Lower leg skin (tissue), 3 donors: ENCODE data around the gene BTN2A1.

ENCODE experiments used
- POLR2A ChIP-seq, 2 donors: fragments of 450-650 bp; IDR thresholded peaks; one replicate each; pipeline ENCODE4 v1.6.1; 2016 to 2017; ENCODE audit warnings: antibody characterized with exemption in 2 of 2, mild to moderate bottlenecking in 1 of 2, moderate library complexity in 1 of 2
- TF ChIP-seq, protein P1 (sequence below), 3 donors: fragments of 450-650 bp; IDR thresholded peaks; one replicate each; pipeline ENCODE4 v1.5.1; 2016; ENCODE audit warnings: antibody characterized with exemption in 3 of 3, mild to moderate bottlenecking in 3 of 3, moderate library complexity in 2 of 3

DNA sequence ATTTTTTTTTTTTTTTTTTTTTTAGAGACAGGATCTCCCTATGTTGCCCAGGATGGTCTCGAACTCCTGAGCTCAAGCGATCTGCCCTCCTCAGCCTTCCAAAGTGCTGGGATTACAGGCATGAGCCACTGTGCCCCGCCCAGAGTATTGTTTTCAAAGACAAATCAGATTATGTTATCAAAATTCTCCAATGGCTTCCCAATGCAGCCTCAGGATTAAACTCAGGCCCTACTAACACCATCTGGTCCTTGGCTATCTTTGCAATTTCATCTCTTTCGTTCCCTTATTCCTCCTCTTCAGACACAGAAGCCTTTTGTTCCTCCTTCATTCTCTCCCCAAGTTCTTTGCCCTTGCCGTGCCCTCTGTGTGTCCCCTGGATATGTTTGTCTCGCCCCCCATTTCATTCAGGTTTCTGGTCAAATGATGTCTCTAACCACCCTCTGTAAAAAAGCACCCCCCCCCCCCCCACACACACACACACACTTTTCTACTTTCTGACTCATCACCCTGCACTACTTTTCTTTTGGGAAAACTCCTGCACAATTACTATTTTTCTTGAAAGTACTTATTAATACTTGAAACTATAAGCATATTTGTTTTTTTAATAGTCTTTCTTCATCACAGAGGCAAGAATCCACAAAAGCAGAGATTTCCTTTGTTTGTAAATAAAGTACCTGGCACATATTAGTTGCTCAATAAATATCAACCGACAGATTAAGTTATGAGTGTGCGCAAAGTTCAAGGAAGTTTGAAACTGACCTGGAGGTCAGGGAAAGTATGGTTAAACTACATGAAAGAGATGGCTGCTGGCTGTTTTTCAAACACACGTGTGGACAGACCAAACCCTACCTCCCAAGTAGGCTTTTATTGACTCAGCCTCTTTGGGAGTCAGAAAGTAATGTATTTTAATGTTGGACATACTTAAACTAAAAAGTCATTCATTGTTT, 59.0 kb downstream of the BTN2A1 start:
- TF ChIP-seq, protein P1, sequence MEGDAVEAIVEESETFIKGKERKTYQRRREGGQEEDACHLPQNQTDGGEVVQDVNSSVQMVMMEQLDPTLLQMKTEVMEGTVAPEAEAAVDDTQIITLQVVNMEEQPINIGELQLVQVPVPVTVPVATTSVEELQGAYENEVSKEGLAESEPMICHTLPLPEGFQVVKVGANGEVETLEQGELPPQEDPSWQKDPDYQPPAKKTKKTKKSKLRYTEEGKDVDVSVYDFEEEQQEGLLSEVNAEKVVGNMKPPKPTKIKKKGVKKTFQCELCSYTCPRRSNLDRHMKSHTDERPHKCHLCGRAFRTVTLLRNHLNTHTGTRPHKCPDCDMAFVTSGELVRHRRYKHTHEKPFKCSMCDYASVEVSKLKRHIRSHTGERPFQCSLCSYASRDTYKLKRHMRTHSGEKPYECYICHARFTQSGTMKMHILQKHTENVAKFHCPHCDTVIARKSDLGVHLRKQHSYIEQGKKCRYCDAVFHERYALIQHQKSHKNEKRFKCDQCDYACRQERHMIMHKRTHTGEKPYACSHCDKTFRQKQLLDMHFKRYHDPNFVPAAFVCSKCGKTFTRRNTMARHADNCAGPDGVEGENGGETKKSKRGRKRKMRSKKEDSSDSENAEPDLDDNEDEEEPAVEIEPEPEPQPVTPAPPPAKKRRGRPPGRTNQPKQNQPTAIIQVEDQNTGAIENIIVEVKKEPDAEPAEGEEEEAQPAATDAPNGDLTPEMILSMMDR (IDR thresholded peaks at IDR 0.05), result no peak
- TF ChIP-seq POLR2A (IDR thresholded peaks at IDR 0.05), result no peak
